ENCODE data around the gene SPEM2. TPM values are rescaled to one million over a fixed set of nuclear protein-coding genes. Genes with fewer than 3 reads are reported as not detected.

Gene SPEM2
- total and polyA plus RNA-seq, 2 of the 8 experiments (the other 6 are each of a cell fraction or from before 2014, with no cell fraction given) = 0.03 TPM; not detected in 1

GRCh38 chr17:7417056-7417655, 8.3 kb upstream of the SPEM2 start:
- Histone ChIP-seq H2BK12ac (ENCODE audit: low read depth, low read length) (no peak overlapping the region), H3K9ac (replicated peaks in 1 of 4; ENCODE audit: extremely low read depth in 1 of 4, low read depth in 3 of 4, low read length in 3 of 4) (no peak overlapping the region), H2AFZ (ENCODE audit: low read length) (no peak overlapping the region), H3K9me3 (ENCODE audit: insufficient read depth in 2 of 2, low read depth in 1 of 2, low read length in 1 of 2) (no peaks in the 10 kb centered on the region), H3K27ac (ENCODE audit: low read depth, low read length) (no peak overlapping the region), H3K27me3 (replicated peaks in 1 of 4; ENCODE audit: control insufficient read depth in 3 of 4, extremely low read depth in 1 of 4, insufficient read depth in 3 of 4, low read length in 3 of 4) (no peaks in the 10 kb centered on the region), H2BK5ac (ENCODE audit: low read depth, low read length) (no peak overlapping the region), H3K23me2 (ENCODE audit: low read depth, low read length) (peaks cover 2% of the 10 kb centered on the region; the same call in 1 of the 2 replicates), H4K91ac (replicated peaks; ENCODE audit: insufficient read length, low read length) (no peak overlapping the region), H3K4me3 (ENCODE audit: extremely low read depth in 1 of 4, insufficient read depth in 2 of 4, low read depth in 3 of 4, low read length in 4 of 4) (no peak overlapping the region), H4K5ac (ENCODE audit: insufficient read length, low read depth, low read length) (no peak overlapping the region), H3K36me3 (ENCODE audit: control insufficient read depth in 2 of 4, insufficient read depth in 4 of 4, low read length in 3 of 4) (peaks cover 0 to 25% (median 9%) of the 10 kb centered on the region in 4 experiments; a peak in 6 of 8 replicates), H3K4ac (replicated peaks; ENCODE audit: insufficient read length, low read depth, low read length) (no peak overlapping the region), H2AK5ac (ENCODE audit: low read depth, low read length) (no peak overlapping the region), H3K4me1 (replicated peaks in 1 of 4; ENCODE audit: control insufficient read depth in 3 of 4, insufficient read depth in 4 of 4, low read length in 3 of 4) (peaks cover 0 to 15% (median 6%) of the 10 kb centered on the region in 4 experiments; a peak in 5 of 7 replicates), H3K79me1 (ENCODE audit: low read depth, low read length) (no peaks in the 10 kb centered on the region), H4K8ac (ENCODE audit: extremely low read depth, insufficient read depth, low read length) (peak overlapping the region; percentile 60; the same call in 1 of the 2 replicates), H3K79me2 (ENCODE audit: control insufficient read depth in 1 of 2, insufficient read depth in 2 of 2, low read length in 2 of 2) (no peaks in the 10 kb centered on the region), H3K14ac (ENCODE audit: insufficient read length) (no peak overlapping the region), H3K4me2 (ENCODE audit: insufficient read depth in 1 of 2, low read depth in 2 of 2, low read length in 2 of 2) (no peak overlapping the region), H4K20me1 (replicated peaks in 1 of 2; ENCODE audit: control insufficient read depth in 1 of 2, insufficient read depth in 2 of 2, low read length in 2 of 2) (peaks cover 2 to 5% of the 10 kb centered on the region in 2 experiments), H3K18ac (ENCODE audit: extremely low read depth, low read length) (no peak overlapping the region), H3K23ac (ENCODE audit: insufficient read length) (no peak overlapping the region), H2BK120ac (replicated peaks; ENCODE audit: low read depth, low read length) (no peak overlapping the region), H2BK20ac (ENCODE audit: low read length) (no peak overlapping the region), H3K56ac (replicated peaks; ENCODE audit: insufficient read length, low read depth, low read length) (no peak overlapping the region), H2BK15ac (ENCODE audit: low read length) (no peak overlapping the region)
- WGBS, 2 experiments (ENCODE audit: extremely low coverage in 1 of 2, insufficient coverage in 1 of 2, insufficient read length in 1 of 2, insufficient replicate concordance in 2 of 2, low coverage in 1 of 2, low lambda C conversion rate in 2 of 2, missing lambda C conversion rate in 1 of 2) = 93% methylated on average over 34 of the region's 54 CpGs; no CpG with 5 or more reads in 1 of the 2 experiments
- CTCF ChIA-PET (ENCODE audit: partially characterized antibody) = interaction anchor here (1.0 to 1.4 kb wide), 2 partner anchors 38 to 144 kb away, joined by 3 to 5 read pairs; partner anchors contain the start of gene SENP3
- DNase-seq (ENCODE audit: low read depth in 1 of 2, low spot score in 2 of 2) (no peak), FAIRE-seq (no peak)
- POLR2A ChIA-PET (ENCODE audit: partially characterized antibody) = interaction anchor here (1.1 to 2.8 kb wide), 6 partner anchors 8 to 133 kb away, joined by 3 to 14 read pairs (median 4); partner anchors contain the start of genes NLGN2, SPEM2 and TMEM102
- TF ChIP-seq EGR1 (IDR thresholded peaks at IDR 0.05; ENCODE audit: borderline replicate concordance, low read depth, low read length) (no peak), CTBP2 (IDR thresholded peaks at IDR 0.05; ENCODE audit: borderline replicate concordance, insufficient read depth, insufficient read length, low read length) (no peak), MAFK (IDR thresholded peaks at IDR 0.05; ENCODE audit: low read depth, low read length) (no peak), FOSL1 (IDR thresholded peaks at IDR 0.05; ENCODE audit: insufficient read depth, low read depth, low read length) (no peak), MAX (IDR thresholded peaks at IDR 0.05) (no peak), JUND (IDR thresholded peaks at IDR 0.05; ENCODE audit: low read length) (no peak), POLR2AphosphoS5 (IDR thresholded peaks at IDR 0.05; ENCODE audit: low read depth, low read length) (no peak), CREB1 (IDR thresholded peaks at IDR 0.05) (no peak), RNF2 (IDR thresholded peaks at IDR 0.05; ENCODE audit: borderline replicate concordance, low read depth, low read length, missing control alignments, poor library complexity, severe bottlenecking) (no peak), NANOG (IDR thresholded peaks at IDR 0.05; ENCODE audit: insufficient read depth, low read depth, low read length, poor library complexity, severe bottlenecking) (no peak), ZNF274 (IDR thresholded peaks at IDR 0.05; ENCODE audit: borderline replicate concordance, extremely low read depth, low read length) (no peak), KDM1A (IDR thresholded peaks at IDR 0.05; ENCODE audit: borderline replicate concordance, low read length) (no peak)

Measured in H1 (cell line).